Measurements from ENCODE around the gene CDH23.

CDH23 gene

GRCh38 chr10:71690094-71690720, 293.5 kb downstream of the CDH23 start:
- H3K27ac ChIP-seq (ENCODE audit: low read depth, low read length), result no peak overlapping the region
- H3K4me3 ChIP-seq (ENCODE audit: low read length), result no peak overlapping the region
- peaks cover 5% of the 10 kb centered on the region; the same call in 1 of the 2 replicates for H4K20me1 ChIP-seq (ENCODE audit: control insufficient read depth, insufficient read depth, low read depth, low read length)
- no peak for TF ChIP-seq EZH2phosphoT487 (IDR thresholded peaks at IDR 0.05; ENCODE audit: borderline replicate concordance, low read length)
- TF ChIP-seq CTCF (IDR thresholded peaks at IDR 0.05; ENCODE audit: low read depth, low read length, poor library complexity, severe bottlenecking), result no peak
- H3K9me3 ChIP-seq (ENCODE audit: control insufficient read depth, insufficient read depth, low read length), result peaks cover 21% of the 10 kb centered on the region
- no peaks in the 10 kb centered on the region for H3K79me2 ChIP-seq (ENCODE audit: control insufficient read depth, low read length)
- H3F3A ChIP-seq (ENCODE audit: control insufficient read depth, insufficient read depth), result peaks cover 13% of the 10 kb centered on the region
- no peak overlapping the region for H3K4me2 ChIP-seq (ENCODE audit: low read length)
- no peaks in the 10 kb centered on the region for H3K9me2 ChIP-seq (replicated peaks; ENCODE audit: control insufficient read depth, low read length)
- no peaks in the 10 kb centered on the region for H3K36me3 ChIP-seq (ENCODE audit: control insufficient read depth, low read length)
- H3K27me3 ChIP-seq (ENCODE audit: control insufficient read depth, low read length), result no peaks in the 10 kb centered on the region
- H3K4me1 ChIP-seq (ENCODE audit: control insufficient read depth, low read length), result peaks cover 25% of the 10 kb centered on the region

GRCh38 chr10:71691405-71691804, 294.7 kb downstream of the CDH23 start:
- no peaks in the 10 kb centered on the region for H3K36me3 ChIP-seq (ENCODE audit: control insufficient read depth, low read length)
- no peaks in the 10 kb centered on the region for H3K27me3 ChIP-seq (ENCODE audit: control insufficient read depth, low read length)
- H4K20me1 ChIP-seq (ENCODE audit: control insufficient read depth, insufficient read depth, low read depth, low read length), result peaks cover 5% of the 10 kb centered on the region; the same call in 1 of the 2 replicates

GRCh38 chr10:71692598-71693306, 296.0 kb downstream of the CDH23 start:
- peaks cover 44% of the 10 kb centered on the region for H3K4me1 ChIP-seq (ENCODE audit: control insufficient read depth, low read length)
- H3K79me2 ChIP-seq (ENCODE audit: control insufficient read depth, low read length), result no peaks in the 10 kb centered on the region
- peaks cover 12% of the 10 kb centered on the region for H3F3A ChIP-seq (ENCODE audit: control insufficient read depth, insufficient read depth)
- peaks cover 17% of the 10 kb centered on the region for H3K9me3 ChIP-seq (ENCODE audit: control insufficient read depth, insufficient read depth, low read length)
- H3K27ac ChIP-seq (ENCODE audit: low read depth, low read length), result no peak overlapping the region
- 0 out of 2 replicates have a peak, but pooled peaks cover 2% of the 10 kb centered on the region for H3K27me3 ChIP-seq (ENCODE audit: control insufficient read depth, low read length)
- no peaks in the 10 kb centered on the region for H3K36me3 ChIP-seq (ENCODE audit: control insufficient read depth, low read length)
- H3K4me2 ChIP-seq (ENCODE audit: low read length), result no peak overlapping the region
- peaks cover 5% of the 10 kb centered on the region; the same call in 1 of the 2 replicates for H4K20me1 ChIP-seq (ENCODE audit: control insufficient read depth, insufficient read depth, low read depth, low read length)
- H3K9me2 ChIP-seq (replicated peaks; ENCODE audit: control insufficient read depth, low read length), result no peaks in the 10 kb centered on the region
- H3K4me3 ChIP-seq (ENCODE audit: low read length), result no peak overlapping the region
- no peak for TF ChIP-seq EZH2phosphoT487 (IDR thresholded peaks at IDR 0.05; ENCODE audit: borderline replicate concordance, low read length)
- no peak for TF ChIP-seq CTCF (IDR thresholded peaks at IDR 0.05; ENCODE audit: low read depth, low read length, poor library complexity, severe bottlenecking)

More at GRCh38 chr10:71691405-71691804, 294.7 kb downstream of the CDH23 start:
- H3K9me2 ChIP-seq (replicated peaks; ENCODE audit: control insufficient read depth, low read length), result no peaks in the 10 kb centered on the region
- TF ChIP-seq EZH2phosphoT487 (IDR thresholded peaks at IDR 0.05; ENCODE audit: borderline replicate concordance, low read length) (no peak), CTCF (IDR thresholded peaks at IDR 0.05; ENCODE audit: low read depth, low read length, poor library complexity, severe bottlenecking) (no peak)
- peaks cover 37% of the 10 kb centered on the region for H3K4me1 ChIP-seq (ENCODE audit: control insufficient read depth, low read length)
- no peaks in the 10 kb centered on the region for H3K79me2 ChIP-seq (ENCODE audit: control insufficient read depth, low read length)
- H3K4me3 ChIP-seq (ENCODE audit: low read length), result no peak overlapping the region
- H3K4me2 ChIP-seq (ENCODE audit: low read length), result no peak overlapping the region
- peaks cover 13% of the 10 kb centered on the region for H3F3A ChIP-seq (ENCODE audit: control insufficient read depth, insufficient read depth)
- H3K9me3 ChIP-seq (ENCODE audit: control insufficient read depth, insufficient read depth, low read length), result peaks cover 21% of the 10 kb centered on the region
- no peak overlapping the region for H3K27ac ChIP-seq (ENCODE audit: low read depth, low read length)
